Measurements from ENCODE around the gene KCNK6.
"Not testable (repeated sequence)": the region's sequence is repeated elsewhere in the genome, so short reads cannot be mapped to it uniquely, and the experiment has no call there.

The KCNK6 gene

DNA sequence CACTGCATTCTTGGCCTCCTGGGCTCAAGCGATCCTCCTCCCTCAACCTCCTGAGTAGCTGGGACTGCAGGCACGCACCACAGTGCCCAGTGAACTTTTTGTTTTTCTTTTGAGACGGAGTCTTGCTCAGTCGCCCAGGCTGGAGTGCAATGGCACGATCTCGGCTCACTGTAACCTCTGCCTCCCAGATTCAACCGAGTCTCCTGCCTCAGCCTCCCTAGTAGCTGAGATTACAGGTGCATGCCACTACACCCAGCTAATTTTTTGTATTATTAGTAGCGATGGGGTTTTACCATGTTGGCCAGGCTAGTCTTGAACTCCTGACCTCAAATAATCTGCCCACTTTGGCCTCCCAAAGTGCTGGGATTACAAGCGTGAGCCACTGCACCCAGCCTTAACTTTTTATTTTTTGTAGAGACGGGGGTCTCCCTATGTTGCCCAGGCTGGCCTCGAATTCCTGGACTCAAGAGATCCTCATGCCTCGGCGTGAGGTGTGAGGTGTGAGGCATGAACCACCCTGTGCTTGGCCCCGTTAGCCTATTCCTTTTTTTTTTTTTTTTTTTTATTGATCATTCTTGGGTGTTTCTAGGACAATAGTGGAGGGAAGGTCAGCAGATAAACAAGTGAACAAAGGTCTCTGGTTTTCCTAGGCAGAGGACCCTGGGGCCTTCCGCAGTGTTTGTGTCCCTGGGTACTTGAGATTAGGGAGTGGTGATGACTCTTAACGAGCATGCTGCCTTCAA, 43.5 kb downstream of the KCNK6 start:
- not testable (repeated sequence) for DNase-seq

- DNase-seq: no peak
Measured at GRCh38 chr19:38367041-38367440, 47.4 kb downstream of the KCNK6 start.

DNA sequence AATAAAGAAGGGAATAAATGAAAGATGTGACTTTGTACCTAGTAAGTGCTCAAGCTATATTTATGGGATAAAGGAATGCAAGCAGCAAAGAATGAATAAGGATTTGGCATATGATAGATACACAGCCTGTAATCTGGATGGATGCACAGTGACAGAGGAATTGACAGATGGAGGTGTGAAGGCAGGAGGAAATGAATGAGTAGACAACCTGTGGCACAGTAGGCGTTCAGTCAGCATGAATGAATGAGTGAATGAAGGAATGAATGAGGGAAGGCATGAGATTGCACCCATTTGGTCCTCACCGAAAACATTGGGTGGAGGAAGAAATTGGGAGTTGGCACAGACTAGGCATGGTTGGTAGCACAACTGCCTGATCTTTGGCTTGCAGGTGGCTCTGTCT, 49.9 kb downstream of the KCNK6 start:
- no peak for DNase-seq

DNA sequence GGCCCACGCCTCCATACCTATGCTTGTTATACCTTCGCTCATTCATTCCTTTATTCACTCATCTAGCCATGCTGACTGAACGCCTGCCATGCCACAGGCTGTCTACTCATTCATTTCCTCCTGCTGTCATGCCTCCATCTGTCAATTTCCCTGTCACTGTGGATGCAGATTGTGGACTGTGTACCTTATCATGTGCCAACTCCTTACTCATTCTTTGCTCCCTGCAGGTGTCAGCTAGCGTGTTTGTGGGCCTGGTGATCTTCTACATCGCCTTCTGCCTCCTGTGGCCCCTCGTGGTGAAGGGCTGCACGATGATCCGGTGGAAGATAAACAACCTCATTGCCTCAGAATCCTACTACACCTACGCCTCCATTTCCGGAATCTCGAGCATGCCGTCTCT, 50.7 kb downstream of the KCNK6 start:
- DNase-seq: peak; percentile 29

DNA sequence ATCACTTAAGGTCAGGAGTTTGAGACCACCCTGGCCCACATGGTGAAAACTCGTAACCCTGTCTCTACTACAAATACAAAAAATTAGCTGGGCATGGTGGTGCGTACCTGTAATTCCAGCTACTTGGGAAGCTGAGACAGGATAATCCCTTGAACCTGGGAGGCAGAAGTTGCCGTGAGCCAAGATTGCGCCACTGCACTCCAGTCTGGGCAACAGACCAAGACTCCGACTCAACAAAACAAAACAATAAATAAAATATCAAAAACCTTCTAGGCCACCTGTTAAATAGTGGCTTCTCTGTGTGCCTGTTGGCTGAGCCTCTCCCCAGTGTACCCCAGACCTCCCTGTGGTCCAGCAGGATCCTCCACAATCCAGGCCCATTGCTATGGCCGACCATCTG, 51.4 kb downstream of the KCNK6 start:
- no peak for DNase-seq

GRCh38 chr19:38373907-38374331, 54.3 kb downstream of the KCNK6 start:
- no peak for DNase-seq

- DNase-seq: peak; percentile 100
Measured at GRCh38 chr19:38374332-38375097, 54.9 kb downstream of the KCNK6 start, which contains the start of gene PSMD8. Gene PSMD8 (plus strand): TSS chr19:38374571. CDS start chr19:38374602, 31 bp downstream.

- DNase-seq: peak; percentile 55
Measured at GRCh38 chr19:38375098-38375493, 55.5 kb downstream of the KCNK6 start.

DNA sequence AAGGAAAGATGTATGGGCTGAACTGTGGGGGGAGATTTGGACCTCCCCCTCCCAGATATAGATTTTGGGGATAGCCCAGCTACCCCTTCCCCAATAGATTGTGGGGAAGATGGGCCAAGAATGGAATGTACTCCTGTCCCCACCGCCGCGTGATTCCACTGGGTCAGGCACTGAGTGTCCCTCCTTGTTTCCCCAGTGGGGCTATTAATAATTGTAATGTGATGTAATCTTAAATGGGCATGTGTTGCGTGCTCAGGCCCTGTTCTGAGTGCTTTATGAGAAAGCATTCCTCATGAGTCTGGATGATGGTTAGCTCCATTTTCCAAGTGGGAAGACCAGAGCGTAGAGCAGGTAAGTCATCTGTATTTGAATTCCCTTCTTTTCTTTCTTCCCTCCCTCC, 56.1 kb downstream of the KCNK6 start:
- DNase-seq: no peak

DNA sequence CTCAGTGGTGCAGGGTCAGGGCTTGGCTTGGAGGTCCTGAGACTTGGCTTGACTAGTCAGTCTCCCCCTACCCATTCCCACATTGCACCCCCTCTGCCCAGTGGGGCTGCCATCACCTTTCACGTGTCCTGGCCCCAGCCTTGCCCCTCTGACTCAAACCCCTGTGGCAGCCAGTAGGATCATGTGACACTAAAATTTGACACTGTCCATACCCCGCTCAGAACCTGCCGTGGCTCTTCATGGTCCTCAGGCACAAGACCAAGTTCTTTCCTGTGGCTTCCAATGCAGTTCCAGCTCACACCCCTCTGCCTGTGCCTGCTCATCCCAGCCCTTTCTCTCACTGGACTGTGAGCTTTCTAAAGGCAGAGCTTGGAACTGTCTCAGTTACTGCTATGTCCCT, 56.9 kb downstream of the KCNK6 start:
- no peak for DNase-seq

GRCh38 chr19:38377052-38377451, 57.4 kb downstream of the KCNK6 start:
- no peak for DNase-seq

DNA sequence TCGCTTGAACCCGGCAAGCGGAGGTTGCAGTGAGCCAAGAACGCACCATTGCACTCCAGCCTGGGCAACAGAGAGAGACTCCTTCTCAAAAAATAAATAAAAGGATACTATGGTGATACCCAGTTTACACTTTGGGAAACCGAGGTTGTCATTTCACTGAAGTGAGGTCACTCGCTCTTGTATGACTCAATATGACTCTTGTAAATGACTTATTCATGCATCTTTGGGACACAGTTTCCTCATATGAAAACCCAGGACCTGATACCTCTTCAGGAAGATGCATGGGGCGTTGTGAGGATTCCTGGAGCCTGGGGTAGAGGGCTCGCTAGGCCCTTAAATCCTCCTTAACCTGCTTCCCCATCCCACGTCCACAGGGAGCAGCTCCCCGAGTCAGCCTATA, 59.2 kb downstream of the KCNK6 start:
- no peak for DNase-seq

GRCh38 chr19:38381138-38381537, 61.5 kb downstream of the KCNK6 start:
- no peak for DNase-seq
